ENCODE measurements around the gene ELMO1.

ELMO1 gene

DNA sequence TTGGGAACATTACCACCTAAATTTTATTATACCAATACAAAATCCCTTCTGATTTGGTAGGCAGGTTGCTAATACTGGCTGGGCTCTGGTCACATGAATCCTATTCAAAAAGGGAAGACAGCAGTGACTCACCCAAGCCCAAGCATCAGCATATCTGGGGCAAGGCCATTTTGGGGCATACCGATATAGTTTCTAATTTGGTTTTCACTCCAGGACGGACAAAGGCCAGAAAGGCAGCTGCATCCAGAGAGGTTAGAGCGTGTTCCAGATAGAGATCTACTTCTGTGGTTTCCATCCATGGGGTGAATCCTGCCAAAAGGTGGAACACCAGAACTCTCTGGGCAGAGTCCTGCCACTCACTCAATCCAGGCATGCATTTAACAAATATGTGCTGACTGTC, 335.8 kb downstream of the ELMO1 start:
- no peak overlapping the region for H3K27ac ChIP-seq (ENCODE audit: low read depth in 2 of 2, low read length in 2 of 2)
- no peaks in the 10 kb centered on the region for H3K27me3 ChIP-seq (ENCODE audit: control insufficient read depth in 2 of 2, insufficient read depth in 2 of 2, low read length in 2 of 2)
- no peaks in the 10 kb centered on the region for H3K9me3 ChIP-seq (ENCODE audit: control insufficient read depth in 2 of 2, low read length in 2 of 2)
- H3K9ac ChIP-seq (ENCODE audit: low read depth in 1 of 2, low read length in 2 of 2) = no peak overlapping the region
- H3K4me3 ChIP-seq (ENCODE audit: low read length in 2 of 2) = no peak overlapping the region
- no peaks in the 10 kb centered on the region for H3K36me3 ChIP-seq (ENCODE audit: control insufficient read depth in 2 of 2, insufficient read depth in 2 of 2, low read length in 2 of 2)
- no peaks in the 10 kb centered on the region for H3K4me1 ChIP-seq (ENCODE audit: control insufficient read depth in 2 of 2, insufficient read depth in 2 of 2, low read length in 2 of 2)

DNA sequence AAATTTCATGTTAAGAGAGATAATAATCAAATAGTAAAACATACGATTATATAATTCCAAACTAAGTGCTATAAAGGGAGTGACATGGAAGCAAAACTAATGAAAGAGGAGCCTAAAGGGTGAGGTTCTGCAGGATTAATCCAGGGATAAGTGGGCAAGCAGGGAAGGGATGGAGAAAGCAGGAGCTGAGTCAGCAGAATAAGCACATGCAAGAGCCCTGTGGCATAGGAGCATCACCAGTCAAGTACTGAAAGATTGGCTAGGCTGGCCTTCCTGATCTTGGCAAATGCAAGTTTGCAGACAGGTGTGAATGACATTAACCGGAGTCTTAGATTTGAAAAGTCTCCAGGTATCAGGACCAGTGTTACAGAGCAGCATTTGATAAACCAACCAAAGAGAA, 336.4 kb downstream of the ELMO1 start:
- Histone ChIP-seq H3K4me1 (ENCODE audit: control insufficient read depth in 2 of 2, insufficient read depth in 2 of 2, low read length in 2 of 2) (no peaks in the 10 kb centered on the region), H3K36me3 (ENCODE audit: control insufficient read depth in 2 of 2, insufficient read depth in 2 of 2, low read length in 2 of 2) (no peaks in the 10 kb centered on the region), H3K27me3 (ENCODE audit: control insufficient read depth in 2 of 2, insufficient read depth in 2 of 2, low read length in 2 of 2) (no peaks in the 10 kb centered on the region), H3K9me3 (ENCODE audit: control insufficient read depth in 2 of 2, low read length in 2 of 2) (no peaks in the 10 kb centered on the region), H3K4me3 (ENCODE audit: low read length in 2 of 2) (no peak overlapping the region), H3K9ac (ENCODE audit: low read depth in 1 of 2, low read length in 2 of 2) (no peak overlapping the region), H3K27ac (ENCODE audit: low read depth in 2 of 2, low read length in 2 of 2) (no peak overlapping the region)

DNA sequence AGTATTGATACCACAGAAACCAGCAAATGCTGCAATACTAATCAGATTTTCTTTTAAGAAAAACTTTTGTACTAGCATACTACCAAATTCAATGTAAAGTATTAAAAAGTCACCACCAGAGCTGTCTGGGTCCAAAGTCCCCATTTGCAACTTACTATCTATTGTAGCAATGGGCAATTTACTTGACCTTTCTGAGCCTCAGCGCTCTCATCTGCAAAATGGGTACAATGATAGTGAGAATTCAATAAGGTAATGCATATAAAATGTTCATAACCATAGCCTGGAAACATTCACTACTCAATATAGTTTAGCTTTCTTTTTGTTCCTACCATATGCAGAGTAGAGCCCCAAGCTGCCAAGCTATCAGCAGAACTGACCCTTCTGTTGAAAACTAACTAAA, 337.2 kb downstream of the ELMO1 start:
- Histone ChIP-seq H3K9me3 (ENCODE audit: control insufficient read depth in 2 of 2, low read length in 2 of 2) (no peaks in the 10 kb centered on the region), H3K27me3 (ENCODE audit: control insufficient read depth in 2 of 2, insufficient read depth in 2 of 2, low read length in 2 of 2) (no peaks in the 10 kb centered on the region), H3K27ac (ENCODE audit: low read depth in 2 of 2, low read length in 2 of 2) (no peak overlapping the region), H3K4me1 (ENCODE audit: control insufficient read depth in 2 of 2, insufficient read depth in 2 of 2, low read length in 2 of 2) (no peaks in the 10 kb centered on the region), H3K9ac (ENCODE audit: low read depth in 1 of 2, low read length in 2 of 2) (no peak overlapping the region), H3K36me3 (ENCODE audit: control insufficient read depth in 2 of 2, insufficient read depth in 2 of 2, low read length in 2 of 2) (no peaks in the 10 kb centered on the region), H3K4me3 (ENCODE audit: low read length in 2 of 2) (no peak overlapping the region)

DNA sequence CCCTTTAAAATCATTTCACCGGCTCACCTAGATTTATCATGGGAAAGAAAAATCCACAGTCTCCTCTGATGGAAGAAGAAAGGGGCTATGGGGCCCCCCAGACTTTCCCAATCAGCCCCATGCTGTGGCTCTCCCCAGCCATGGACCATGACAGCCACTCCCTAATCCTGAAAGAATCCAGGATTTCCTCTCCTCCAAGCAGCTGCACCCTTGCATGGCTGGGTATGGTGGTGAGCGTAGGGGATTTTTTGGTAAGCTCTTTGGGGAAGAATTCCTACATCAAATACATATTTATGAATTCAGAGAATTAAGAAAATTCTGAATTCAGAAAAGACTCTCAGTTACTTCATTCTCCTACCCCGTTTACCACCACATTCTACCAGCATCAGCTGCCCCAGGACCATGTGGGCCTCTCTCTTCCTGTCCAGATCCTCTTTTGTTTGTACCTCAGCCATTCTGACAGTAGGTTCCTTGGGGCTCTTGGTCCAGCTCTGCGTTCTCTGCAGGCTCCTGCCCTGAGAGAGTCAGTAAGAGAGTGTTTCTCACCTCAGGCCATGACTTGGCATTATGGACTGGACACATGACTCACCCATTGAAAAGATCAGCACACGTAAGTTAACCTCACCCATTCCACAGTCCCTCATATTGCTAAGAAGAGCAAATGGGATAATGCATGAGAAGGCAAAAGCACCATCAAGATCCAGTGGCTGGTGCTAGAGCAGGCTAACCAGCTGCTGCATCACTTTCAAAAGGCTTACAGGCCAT, 337.8 kb downstream of the ELMO1 start:
- H3K27me3 ChIP-seq (ENCODE audit: control insufficient read depth in 2 of 2, insufficient read depth in 2 of 2, low read length in 2 of 2) = no peaks in the 10 kb centered on the region
- H3K4me1 ChIP-seq (ENCODE audit: control insufficient read depth in 2 of 2, insufficient read depth in 2 of 2, low read length in 2 of 2) = no peaks in the 10 kb centered on the region
- no peak overlapping the region for H3K4me3 ChIP-seq (ENCODE audit: low read length in 2 of 2)
- H3K36me3 ChIP-seq (ENCODE audit: control insufficient read depth in 2 of 2, insufficient read depth in 2 of 2, low read length in 2 of 2) = no peaks in the 10 kb centered on the region
- no peaks in the 10 kb centered on the region for H3K9me3 ChIP-seq (ENCODE audit: control insufficient read depth in 2 of 2, low read length in 2 of 2)
- H3K9ac ChIP-seq (ENCODE audit: low read depth in 1 of 2, low read length in 2 of 2) = no peak overlapping the region
- H3K27ac ChIP-seq (ENCODE audit: low read depth in 2 of 2, low read length in 2 of 2) = no peak overlapping the region

DNA sequence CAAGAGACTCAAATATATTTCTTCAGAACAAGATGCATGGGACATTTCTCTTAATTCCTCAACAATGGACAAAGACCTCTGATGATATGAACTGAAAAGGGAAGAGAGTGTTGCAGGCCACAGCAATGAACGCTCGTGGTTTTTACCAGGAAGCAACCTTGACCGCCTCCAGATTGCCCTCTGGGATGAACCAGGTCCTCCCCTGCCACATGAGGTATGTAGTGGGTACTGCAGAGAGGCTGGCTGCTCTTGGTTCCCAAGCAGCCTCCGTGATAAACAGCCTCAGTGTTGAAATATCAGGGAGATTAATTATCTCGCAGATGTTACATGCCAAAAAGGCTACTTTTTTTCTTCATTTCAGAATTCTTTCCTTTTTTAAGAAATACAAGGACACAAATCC, 338.8 kb downstream of the ELMO1 start:
- Histone ChIP-seq H3K27ac (ENCODE audit: low read depth in 2 of 2, low read length in 2 of 2) (no peak overlapping the region), H3K4me3 (ENCODE audit: low read length in 2 of 2) (no peak overlapping the region), H3K36me3 (ENCODE audit: control insufficient read depth in 2 of 2, insufficient read depth in 2 of 2, low read length in 2 of 2) (no peaks in the 10 kb centered on the region), H3K9ac (ENCODE audit: low read depth in 1 of 2, low read length in 2 of 2) (no peak overlapping the region), H3K4me1 (ENCODE audit: control insufficient read depth in 2 of 2, insufficient read depth in 2 of 2, low read length in 2 of 2) (no peaks in the 10 kb centered on the region), H3K27me3 (ENCODE audit: control insufficient read depth in 2 of 2, insufficient read depth in 2 of 2, low read length in 2 of 2) (no peaks in the 10 kb centered on the region), H3K9me3 (ENCODE audit: control insufficient read depth in 2 of 2, low read length in 2 of 2) (no peaks in the 10 kb centered on the region)

DNA sequence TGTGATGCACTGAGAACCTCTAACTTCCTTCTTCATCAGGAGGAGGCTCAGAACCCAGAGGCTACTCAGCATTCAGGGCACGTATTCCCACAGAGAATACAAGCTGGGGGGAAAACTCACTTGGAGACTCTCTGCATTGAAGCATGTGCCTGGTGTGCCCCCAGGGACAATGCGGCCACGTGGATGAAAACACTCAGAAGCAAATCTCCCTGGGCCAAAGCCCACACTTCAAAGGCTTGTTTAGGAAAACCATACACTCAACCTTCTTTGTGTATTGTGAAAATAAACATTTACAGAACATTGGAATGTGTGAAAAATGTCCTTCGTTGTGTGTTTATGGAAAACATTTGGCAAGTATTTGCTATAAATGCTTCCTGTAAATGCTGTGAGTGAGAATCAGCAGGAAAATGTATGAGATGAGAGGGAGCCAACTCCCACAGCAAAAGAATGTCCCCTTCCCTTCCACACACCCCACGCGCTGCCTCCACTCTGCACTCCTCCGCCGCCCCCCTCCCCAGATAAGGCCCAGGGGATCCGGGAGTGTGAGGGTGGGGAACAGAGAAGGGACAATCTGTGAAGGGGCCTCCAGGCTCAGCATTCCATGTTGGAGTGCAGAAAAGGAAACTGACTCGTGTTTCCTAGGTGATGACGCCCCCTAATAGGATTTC, 339.5 kb downstream of the ELMO1 start:
- no peaks in the 10 kb centered on the region for H3K27me3 ChIP-seq (ENCODE audit: control insufficient read depth in 2 of 2, insufficient read depth in 2 of 2, low read length in 2 of 2)
- no peaks in the 10 kb centered on the region for H3K36me3 ChIP-seq (ENCODE audit: control insufficient read depth in 2 of 2, insufficient read depth in 2 of 2, low read length in 2 of 2)
- no peaks in the 10 kb centered on the region for H3K4me1 ChIP-seq (ENCODE audit: control insufficient read depth in 2 of 2, insufficient read depth in 2 of 2, low read length in 2 of 2)
- no peak overlapping the region for H3K27ac ChIP-seq (ENCODE audit: low read depth in 2 of 2, low read length in 2 of 2)
- H3K9me3 ChIP-seq (ENCODE audit: control insufficient read depth in 2 of 2, low read length in 2 of 2) = no peaks in the 10 kb centered on the region
- H3K9ac ChIP-seq (ENCODE audit: low read depth in 1 of 2, low read length in 2 of 2) = no peak overlapping the region
- H3K4me3 ChIP-seq (ENCODE audit: low read length in 2 of 2) = no peak overlapping the region

DNA sequence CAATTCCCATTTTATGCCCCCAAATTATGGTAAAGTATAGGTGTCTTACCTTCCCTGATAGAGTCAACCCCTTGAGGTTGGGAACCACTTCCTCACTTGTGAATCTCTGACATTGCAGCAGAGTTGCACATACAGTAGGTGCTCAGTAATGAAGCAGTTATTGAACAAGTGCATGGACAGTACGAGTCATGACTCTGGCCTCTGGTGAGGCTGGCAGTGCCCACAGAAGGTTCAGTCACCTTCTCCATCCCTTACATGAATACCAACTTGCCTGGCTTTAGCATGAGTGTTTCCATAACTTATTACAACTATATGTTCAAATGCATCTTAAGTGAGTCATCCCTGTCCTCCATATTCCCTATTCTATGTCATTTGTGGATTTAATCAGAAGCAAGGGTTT, 340.0 kb downstream of the ELMO1 start:
- Histone ChIP-seq H3K27me3 (ENCODE audit: control insufficient read depth in 2 of 2, insufficient read depth in 2 of 2, low read length in 2 of 2) (no peaks in the 10 kb centered on the region), H3K36me3 (ENCODE audit: control insufficient read depth in 2 of 2, insufficient read depth in 2 of 2, low read length in 2 of 2) (no peaks in the 10 kb centered on the region), H3K9ac (ENCODE audit: low read depth in 1 of 2, low read length in 2 of 2) (no peak overlapping the region), H3K4me1 (ENCODE audit: control insufficient read depth in 2 of 2, insufficient read depth in 2 of 2, low read length in 2 of 2) (no peaks in the 10 kb centered on the region), H3K27ac (ENCODE audit: low read depth in 2 of 2, low read length in 2 of 2) (no peak overlapping the region), H3K9me3 (ENCODE audit: control insufficient read depth in 2 of 2, low read length in 2 of 2) (no peaks in the 10 kb centered on the region), H3K4me3 (ENCODE audit: low read length in 2 of 2) (no peak overlapping the region)

DNA sequence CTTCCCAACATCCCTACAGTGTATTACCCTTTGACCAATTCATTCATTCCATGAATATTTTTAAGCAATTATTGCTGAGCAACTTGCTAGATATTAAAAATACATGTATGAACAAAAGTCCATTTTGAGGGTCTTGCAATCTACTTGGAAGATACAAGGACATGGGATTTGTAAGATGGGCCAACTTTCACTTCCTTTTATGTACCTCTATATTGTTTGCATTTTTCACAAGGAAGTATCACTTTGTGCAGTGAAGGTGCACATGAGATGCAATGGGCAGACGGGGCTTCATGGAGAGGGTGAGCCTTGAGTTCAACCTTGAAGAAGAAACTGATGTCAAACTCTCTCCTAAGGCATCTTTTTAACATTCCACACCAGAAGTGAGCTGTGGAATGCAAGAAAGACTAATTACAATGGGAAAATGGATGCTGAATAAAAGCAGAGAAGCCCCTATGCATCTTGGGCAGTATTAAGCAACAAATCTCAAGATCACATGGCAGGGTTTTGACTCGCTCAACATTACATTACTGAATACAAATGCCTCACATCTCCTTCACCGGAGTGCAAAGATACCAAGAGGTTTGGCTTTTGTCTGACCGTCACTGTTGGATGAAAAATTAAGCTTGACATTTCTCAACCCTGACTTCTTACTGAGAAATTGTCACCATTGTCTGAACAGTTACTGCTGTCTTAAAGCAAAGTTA, 341.5 kb downstream of the ELMO1 start:
- no peaks in the 10 kb centered on the region for H3K36me3 ChIP-seq (ENCODE audit: control insufficient read depth in 2 of 2, insufficient read depth in 2 of 2, low read length in 2 of 2)
- no peaks in the 10 kb centered on the region for H3K27me3 ChIP-seq (ENCODE audit: control insufficient read depth in 2 of 2, insufficient read depth in 2 of 2, low read length in 2 of 2)
- no peaks in the 10 kb centered on the region for H3K9me3 ChIP-seq (ENCODE audit: control insufficient read depth in 2 of 2, low read length in 2 of 2)
- no peak overlapping the region for H3K9ac ChIP-seq (ENCODE audit: low read depth in 1 of 2, low read length in 2 of 2)
- H3K4me1 ChIP-seq (ENCODE audit: control insufficient read depth in 2 of 2, insufficient read depth in 2 of 2, low read length in 2 of 2) = no peaks in the 10 kb centered on the region
- H3K27ac ChIP-seq (ENCODE audit: low read depth in 2 of 2, low read length in 2 of 2) = no peak overlapping the region
- H3K4me3 ChIP-seq (ENCODE audit: low read length in 2 of 2) = no peak overlapping the region

DNA sequence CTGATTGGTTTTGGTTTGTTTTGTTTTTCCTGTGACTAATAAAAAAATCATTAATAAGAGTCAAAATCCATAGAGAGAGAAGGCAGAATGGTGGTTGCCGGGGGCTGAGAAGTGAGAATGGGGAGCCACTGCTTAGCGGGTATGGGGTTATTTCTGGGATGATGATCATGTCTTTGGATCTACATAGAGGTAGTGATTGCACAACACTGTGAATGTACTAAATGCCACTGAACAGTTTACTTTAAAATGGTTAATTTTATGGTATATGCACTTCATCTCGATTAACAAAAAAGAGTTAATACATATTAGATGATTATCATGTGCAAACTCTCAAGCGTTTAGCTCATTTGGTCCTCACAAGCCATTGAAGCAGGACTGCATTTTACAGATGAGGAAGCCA, 342.9 kb downstream of the ELMO1 start:
- Histone ChIP-seq H3K4me1 (ENCODE audit: control insufficient read depth in 2 of 2, insufficient read depth in 2 of 2, low read length in 2 of 2) (no peaks in the 10 kb centered on the region), H3K9ac (ENCODE audit: low read depth in 1 of 2, low read length in 2 of 2) (no peak overlapping the region), H3K36me3 (ENCODE audit: control insufficient read depth in 2 of 2, insufficient read depth in 2 of 2, low read length in 2 of 2) (no peaks in the 10 kb centered on the region), H3K9me3 (ENCODE audit: control insufficient read depth in 2 of 2, low read length in 2 of 2) (no peaks in the 10 kb centered on the region), H3K4me3 (ENCODE audit: low read length in 2 of 2) (no peak overlapping the region), H3K27ac (ENCODE audit: low read depth in 2 of 2, low read length in 2 of 2) (no peak overlapping the region), H3K27me3 (ENCODE audit: control insufficient read depth in 2 of 2, insufficient read depth in 2 of 2, low read length in 2 of 2) (no peaks in the 10 kb centered on the region)

DNA sequence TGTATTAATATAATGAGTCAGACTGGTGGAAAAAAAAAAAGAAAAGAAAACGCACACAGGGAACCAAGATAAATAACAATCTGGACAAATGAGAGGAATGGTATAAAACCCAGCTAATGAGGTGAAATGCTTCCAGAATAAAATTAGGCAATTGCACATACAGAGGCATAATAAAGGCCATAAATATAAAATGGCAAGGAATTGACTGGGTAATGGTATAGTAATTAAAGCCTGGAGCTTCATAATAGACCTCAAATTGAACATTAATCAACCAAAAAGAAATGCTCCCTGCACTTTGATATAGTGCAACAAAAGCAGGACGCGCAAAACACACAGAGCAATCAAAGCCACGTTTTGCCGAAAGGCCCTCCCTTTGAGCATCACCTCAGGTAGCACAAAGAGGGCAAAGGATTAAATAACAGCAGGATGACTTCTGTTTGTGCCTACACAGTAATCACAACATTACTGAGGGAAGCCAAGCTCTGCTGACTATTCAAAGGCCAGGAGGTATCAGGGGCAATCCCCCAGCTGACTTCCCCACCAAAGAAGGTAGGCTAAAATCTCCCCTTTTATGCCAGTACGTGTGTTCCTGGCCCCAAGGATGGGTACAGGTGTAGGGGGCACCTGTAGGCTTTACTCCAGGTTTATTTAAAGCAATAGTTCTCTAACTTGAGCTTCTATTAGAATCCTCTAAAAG, 343.7 kb downstream of the ELMO1 start:
- H3K9me3 ChIP-seq (ENCODE audit: control insufficient read depth in 2 of 2, low read length in 2 of 2) = no peaks in the 10 kb centered on the region
- H3K4me1 ChIP-seq (ENCODE audit: control insufficient read depth in 2 of 2, insufficient read depth in 2 of 2, low read length in 2 of 2) = no peaks in the 10 kb centered on the region
- H3K36me3 ChIP-seq (ENCODE audit: control insufficient read depth in 2 of 2, insufficient read depth in 2 of 2, low read length in 2 of 2) = no peaks in the 10 kb centered on the region
- no peaks in the 10 kb centered on the region for H3K27me3 ChIP-seq (ENCODE audit: control insufficient read depth in 2 of 2, insufficient read depth in 2 of 2, low read length in 2 of 2)
- H3K9ac ChIP-seq (ENCODE audit: low read depth in 1 of 2, low read length in 2 of 2) = no peak overlapping the region
- H3K4me3 ChIP-seq (ENCODE audit: low read length in 2 of 2) = no peak overlapping the region
- no peak overlapping the region for H3K27ac ChIP-seq (ENCODE audit: low read depth in 2 of 2, low read length in 2 of 2)

Data from mucosa of rectum (tissue), 2 donors.